ENCODE measurements around the gene TBC1D10A. TPM values are rescaled to one million over a fixed set of nuclear protein-coding genes. Genes with fewer than 3 reads are reported as not detected.

The TBC1D10A gene
- total RNA-seq, 2 donors from 2014 or later, result 34.3 to 35.8 TPM

DNA sequence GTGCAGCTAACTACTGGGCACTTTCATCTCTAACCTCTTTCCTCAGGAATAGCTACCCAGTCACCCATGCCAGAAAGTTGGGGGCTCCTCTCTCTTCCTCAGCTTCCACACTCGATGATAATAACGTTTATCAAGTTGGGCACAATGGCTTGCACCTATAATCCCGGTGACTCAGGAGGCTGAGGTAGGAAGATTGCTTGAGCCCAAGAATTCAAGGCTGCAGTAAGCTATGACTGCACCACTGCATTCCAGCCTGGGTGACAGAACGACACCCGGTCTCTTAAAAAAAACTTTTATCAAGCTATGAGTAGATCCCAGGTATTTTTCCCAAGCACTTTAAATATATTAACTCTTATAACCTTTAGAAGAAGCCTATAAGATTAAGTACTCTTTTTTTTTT, 27.9 kb upstream of the TBC1D10A start:
- intact Hi-C loops (cut with DNase I), result no loop called here

DNA sequence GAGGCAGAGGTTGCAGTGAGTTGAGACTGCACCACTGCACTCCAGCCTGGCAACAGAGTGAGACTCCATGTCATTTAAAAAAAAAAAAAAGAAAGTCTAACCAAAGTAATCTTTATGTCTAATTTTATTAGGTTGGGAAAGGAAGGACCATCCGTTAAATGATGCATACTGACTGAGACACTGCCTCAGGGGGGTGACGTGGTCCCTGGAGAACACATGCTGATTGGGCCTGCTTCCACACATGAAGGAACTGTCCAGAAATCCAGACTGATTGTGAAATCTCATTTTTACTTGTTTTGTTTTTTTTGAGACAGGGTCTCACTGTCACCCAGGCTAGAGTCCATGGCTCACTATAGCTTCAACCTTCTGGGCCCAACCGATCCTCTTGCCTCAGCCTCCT, 24.5 kb upstream of the TBC1D10A start:
- H3K9ac ChIP-seq (ENCODE audit: low read depth in 2 of 2, low read length in 2 of 2), result no peak overlapping the region
- H3K27me3 ChIP-seq, result no peaks in the 10 kb centered on the region
- DNase-seq, result no peak
- no peak for TF ChIP-seq CTCF (IDR thresholded peaks at IDR 0.05)
- no peaks in the 10 kb centered on the region for H3K9me3 ChIP-seq
- peaks cover 17% of the 10 kb centered on the region for H3K36me3 ChIP-seq
- peaks cover 13% of the 10 kb centered on the region for H3K4me1 ChIP-seq
- no peak overlapping the region for H3K27ac ChIP-seq
- H3K4me3 ChIP-seq, result no peak overlapping the region
- intact Hi-C loops (cut with DNase I), result no loop called here

More for the DNA sequence above, 27.9 kb upstream of the TBC1D10A start:
- H3K4me1 ChIP-seq, result peaks cover 13% of the 10 kb centered on the region
- no peaks in the 10 kb centered on the region for H3K9me3 ChIP-seq
- no peak overlapping the region for H3K9ac ChIP-seq (ENCODE audit: low read depth in 2 of 2, low read length in 2 of 2)
- no peak for DNase-seq
- no peak for TF ChIP-seq CTCF (IDR thresholded peaks at IDR 0.05)
- H3K36me3 ChIP-seq, result peaks cover 5% of the 10 kb centered on the region
- H3K4me3 ChIP-seq, result no peak overlapping the region
- H3K27ac ChIP-seq, result no peak overlapping the region
- H3K27me3 ChIP-seq, result no peaks in the 10 kb centered on the region

- intact Hi-C loops (cut with DNase I), result no loop called here
- no peak for TF ChIP-seq CTCF (IDR thresholded peaks at IDR 0.05)
- H3K9me3 ChIP-seq, result no peaks in the 10 kb centered on the region
- H3K4me1 ChIP-seq, result no peaks in the 10 kb centered on the region
- no peak for DNase-seq
- no peaks in the 10 kb centered on the region for H3K27me3 ChIP-seq
- H3K4me3 ChIP-seq, result no peak overlapping the region
- H3K36me3 ChIP-seq, result peaks cover 38% of the 10 kb centered on the region
- H3K27ac ChIP-seq, result no peak overlapping the region
- H3K9ac ChIP-seq (ENCODE audit: low read depth in 2 of 2, low read length in 2 of 2), result no peak overlapping the region
These were observed 22.1 kb upstream of the TBC1D10A start for GRCh38 chr22:30348809-30349208.

DNA sequence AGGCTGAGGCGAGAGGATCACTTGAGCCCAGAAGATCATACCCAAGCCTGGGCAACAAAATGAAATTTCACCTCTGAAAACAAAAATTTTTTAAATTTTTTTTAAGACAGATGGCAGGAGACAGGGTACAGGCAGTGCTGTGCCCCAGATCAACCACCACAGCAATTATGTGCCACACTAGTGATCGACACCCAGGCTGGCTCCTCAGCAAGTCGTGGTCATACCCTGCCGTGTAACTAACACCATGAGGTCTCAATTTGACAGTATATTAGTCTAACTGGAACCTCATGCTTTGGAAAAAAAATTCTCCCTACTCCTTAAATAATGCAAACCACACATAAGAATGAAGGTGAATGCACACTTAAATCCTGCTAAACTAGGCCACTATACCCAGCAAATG, 21.7 kb upstream of the TBC1D10A start:
- Histone ChIP-seq H3K27ac (no peak overlapping the region), H3K9ac (ENCODE audit: low read depth in 2 of 2, low read length in 2 of 2) (peak overlapping the region in 1 of 2 donors; percentile 7), H3K36me3 (peaks cover 42% of the 10 kb centered on the region), H3K4me3 (no peak overlapping the region), H3K4me1 (no peaks in the 10 kb centered on the region), H3K9me3 (no peaks in the 10 kb centered on the region), H3K27me3 (no peaks in the 10 kb centered on the region)
- intact Hi-C loops (cut with DNase I), result no loop called here
- DNase-seq, result no peak
- TF ChIP-seq CTCF (IDR thresholded peaks at IDR 0.05), result no peak

DNA sequence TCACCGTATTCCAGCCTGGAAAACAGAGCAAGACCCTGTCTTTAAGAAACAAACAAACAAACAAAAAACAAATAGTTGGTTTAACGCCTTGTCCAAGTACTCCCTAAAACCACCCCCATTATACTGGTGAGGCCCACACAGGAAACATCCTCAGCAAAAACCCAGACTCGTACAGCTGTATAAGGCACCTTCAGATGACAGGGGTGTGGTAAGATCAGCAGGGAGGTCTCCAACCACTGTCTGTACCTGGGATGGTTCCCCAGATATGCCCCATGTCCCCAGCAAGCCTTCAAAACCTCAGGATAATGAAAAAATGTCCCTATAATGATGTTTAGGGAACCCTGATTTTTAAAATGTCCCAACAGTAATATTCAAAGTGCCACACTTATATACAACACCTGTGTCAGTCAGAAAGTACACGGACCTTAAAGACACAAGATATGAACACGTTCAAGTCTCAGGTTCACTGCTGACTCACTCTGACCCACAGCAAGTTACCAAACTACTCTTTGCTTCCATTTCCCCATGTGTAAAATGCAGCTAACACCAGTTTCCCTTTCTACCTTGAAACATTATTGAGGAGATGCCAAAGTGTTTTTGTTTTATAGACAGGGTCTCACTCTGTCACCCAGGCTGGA, 20.6 kb upstream of the TBC1D10A start:
- Histone ChIP-seq H3K4me1 (no peaks in the 10 kb centered on the region), H3K27ac (no peak overlapping the region), H3K36me3 (peaks cover 47% of the 10 kb centered on the region), H3K27me3 (no peaks in the 10 kb centered on the region), H3K4me3 (no peak overlapping the region), H3K9me3 (no peaks in the 10 kb centered on the region), H3K9ac (ENCODE audit: low read depth in 2 of 2, low read length in 2 of 2) (no peak overlapping the region)
- intact Hi-C loops (cut with DNase I), result no loop called here
- TF ChIP-seq CTCF (IDR thresholded peaks at IDR 0.05), result no peak
- DNase-seq, result no peak

All from colonic mucosa (tissue), 4 donors.